ENCODE results near the gene BAIAP2.

GRCh38 chr17:81028506-81028858 lies 6.5 kb upstream of the BAIAP2 start:
- no peak for TF ChIP-seq CTCF (IDR thresholded peaks at IDR 0.05)
- no peak for TF ChIP-seq POLR2A (IDR thresholded peaks at IDR 0.05)

All from thyroid gland (tissue), 4 donors.